Panc1 (cell line): Measurements from ENCODE around the gene C9orf78. TPM values are rescaled to one million over a fixed set of nuclear protein-coding genes. Genes with fewer than 3 reads are reported as not detected.

Experiments
- ATAC-seq: fragments of 200-7000 bp; cut with Tn5 transposase; 2 replicates; pipeline ENCODE4 v1.9.1; 2020; ENCODE audit warnings: mild to moderate bottlenecking, moderate library complexity
- BruUV-seq: library from RNA; stranded (reverse); fragments of 400-500 nt; replicated peaks from 2 replicates; lab custom pipeline; 2021; lab: Mats Ljungman, UMichigan
- CTCF ChIA-PET: fragments of 300-600 bp; sonication (Branson Sonifier 250); formaldehyde crosslinking; loops from one replicate; lab custom pipeline; 2022; ENCODE audit warnings: antibody characterized with exemption; lab: Charles Lee
- POLR2A ChIA-PET: fragments of 300-600 bp; sonication (Branson Sonifier 250); formaldehyde crosslinking; loops from one replicate; lab custom pipeline; 2022; ENCODE audit warnings: antibody characterized with exemption; lab: Charles Lee
- DNase-seq: peaks from one replicate; pipeline ENCODE4 v3.0.0-alpha.2; 2010; ENCODE audit warnings: low read depth, low spot score
- H3K27ac ChIP-seq: 2 replicates; pipeline ENCODE4 v1.5.1; 2011; ENCODE audit warnings: mild to moderate bottlenecking, low read length, inconsistent platforms
- H3K27me3 ChIP-seq: fragments of 200-500 bp; sonication (Bioruptor generic); 2 replicates; pipeline ENCODE4 v1.6.0; 2014; ENCODE audit warnings: low read length, inconsistent platforms; ENCODE audit not compliant: control insufficient read depth, insufficient read depth
- H3K36me3 ChIP-seq: fragments of 200-500 bp; sonication (Bioruptor generic); 2 replicates; pipeline ENCODE4 v1.5.1; 2014; ENCODE audit warnings: inconsistent platforms, mild to moderate bottlenecking, low read length, moderate library complexity; ENCODE audit not compliant: control insufficient read depth, insufficient read depth
- H3K4me1 ChIP-seq: 2 replicates; pipeline ENCODE4 v1.5.1; 2011; ENCODE audit warnings: inconsistent platforms, mild to moderate bottlenecking, low read length, moderate library complexity; ENCODE audit not compliant: control insufficient read depth, insufficient read depth
- H3K4me3 ChIP-seq, 2 experiments: 2 replicates each; pipeline ENCODE4 v1.5.1; 2011 to 2012; ENCODE audit warnings: low read depth in 2 of 2, low read length in 2 of 2, mild to moderate bottlenecking in 2 of 2, inconsistent platforms in 1 of 2, moderate library complexity in 1 of 2
- H3K9me3 ChIP-seq: fragments of 200-500 bp; sonication (Bioruptor generic); 2 replicates; pipeline ENCODE4 v1.5.1; 2014; ENCODE audit warnings: low read depth, mild to moderate bottlenecking, inconsistent platforms, low read length, moderate library complexity; ENCODE audit not compliant: control insufficient read depth, insufficient read depth
- CTCF ChIP-seq: fragments of 450-650 bp; IDR thresholded peaks from 2 replicates; pipeline ENCODE4 v1.5.1; 2017; ENCODE audit warnings: mild to moderate bottlenecking
- POLR2AphosphoS5 ChIP-seq: IDR thresholded peaks from 2 replicates; pipeline ENCODE4 v1.6.1; 2012; ENCODE audit warnings: mild to moderate bottlenecking, low read depth, low read length, moderate library complexity
- SIN3A ChIP-seq: IDR thresholded peaks from 2 replicates; pipeline ENCODE4 v1.6.1; 2012; ENCODE audit warnings: low read depth, mild to moderate bottlenecking, low read length, moderate library complexity, borderline replicate concordance; ENCODE audit not compliant: insufficient read depth
- TCF7L2 ChIP-seq: IDR thresholded peaks from 2 replicates; pipeline ENCODE4 v1.6.1; 2011; ENCODE audit warnings: mild to moderate bottlenecking, low read depth, low read length, inconsistent platforms
- in situ Hi-C: cut with HindIII; loops from 2 replicates; pipeline ENCODE4 v1.10.0; 2016; ENCODE audit warnings: low sequenced_read_pairs, low pct_unique_long_range_greater_than_20kb
- intact Hi-C: fragments of 100-400 bp; cut with micrococcal nuclease; formaldehyde crosslinking; loops from one replicate; pipeline ENCODE4 v1.10.0; 2022; ENCODE audit not compliant: unreplicated experiment
- total RNA-seq: library from RNA; stranded (reverse); gene quantifications from one replicate; pipeline ENCODE4 v1.2.1, GENCODE V29; 2021; ENCODE audit not compliant: unreplicated experiment
- TF ChIP-seq, protein P1 (sequence below), 2 experiments: IDR thresholded peaks; 2 replicates each; pipeline ENCODE4 v1.6.1; 2011 to 2012; ENCODE audit warnings: low read depth in 2 of 2, control low read depth in 1 of 2, low read length in 1 of 2, mild to moderate bottlenecking in 1 of 2, moderate library complexity in 1 of 2; ENCODE audit not compliant: insufficient read depth in 1 of 2

Gene C9orf78
- total RNA-seq, 1 experiment from 2014 or later: 33.6 TPM

GRCh38 chr9:129850821-129851550 lies 15.9 kb upstream of the C9orf78 start:
- Histone ChIP-seq H3K4me1 (no peaks in the 10 kb centered on the region), H3K27ac (no peak overlapping the region), H3K36me3 (no peaks in the 10 kb centered on the region), H3K27me3 (no peaks in the 10 kb centered on the region), H3K4me3 (no peak overlapping the region), H3K9me3 (no peaks in the 10 kb centered on the region)
- POLR2A ChIA-PET: no interaction called here
- CTCF ChIA-PET: interaction anchor here (0.7 kb wide), 1 partner anchor 8 kb away, joined by 13 read pairs; no protein-coding TSS in a partner anchor
- intact Hi-C loops: no loop called here
- DNase-seq: no peak
- no TSS peak for BruUV-seq
- ATAC-seq: no peak
- in situ Hi-C loops: no loop called here
- TF ChIP-seq SIN3A: no peak
- TF ChIP-seq CTCF: no peak
- no peak for TF ChIP-seq POLR2AphosphoS5
- TF ChIP-seq, protein P1, sequence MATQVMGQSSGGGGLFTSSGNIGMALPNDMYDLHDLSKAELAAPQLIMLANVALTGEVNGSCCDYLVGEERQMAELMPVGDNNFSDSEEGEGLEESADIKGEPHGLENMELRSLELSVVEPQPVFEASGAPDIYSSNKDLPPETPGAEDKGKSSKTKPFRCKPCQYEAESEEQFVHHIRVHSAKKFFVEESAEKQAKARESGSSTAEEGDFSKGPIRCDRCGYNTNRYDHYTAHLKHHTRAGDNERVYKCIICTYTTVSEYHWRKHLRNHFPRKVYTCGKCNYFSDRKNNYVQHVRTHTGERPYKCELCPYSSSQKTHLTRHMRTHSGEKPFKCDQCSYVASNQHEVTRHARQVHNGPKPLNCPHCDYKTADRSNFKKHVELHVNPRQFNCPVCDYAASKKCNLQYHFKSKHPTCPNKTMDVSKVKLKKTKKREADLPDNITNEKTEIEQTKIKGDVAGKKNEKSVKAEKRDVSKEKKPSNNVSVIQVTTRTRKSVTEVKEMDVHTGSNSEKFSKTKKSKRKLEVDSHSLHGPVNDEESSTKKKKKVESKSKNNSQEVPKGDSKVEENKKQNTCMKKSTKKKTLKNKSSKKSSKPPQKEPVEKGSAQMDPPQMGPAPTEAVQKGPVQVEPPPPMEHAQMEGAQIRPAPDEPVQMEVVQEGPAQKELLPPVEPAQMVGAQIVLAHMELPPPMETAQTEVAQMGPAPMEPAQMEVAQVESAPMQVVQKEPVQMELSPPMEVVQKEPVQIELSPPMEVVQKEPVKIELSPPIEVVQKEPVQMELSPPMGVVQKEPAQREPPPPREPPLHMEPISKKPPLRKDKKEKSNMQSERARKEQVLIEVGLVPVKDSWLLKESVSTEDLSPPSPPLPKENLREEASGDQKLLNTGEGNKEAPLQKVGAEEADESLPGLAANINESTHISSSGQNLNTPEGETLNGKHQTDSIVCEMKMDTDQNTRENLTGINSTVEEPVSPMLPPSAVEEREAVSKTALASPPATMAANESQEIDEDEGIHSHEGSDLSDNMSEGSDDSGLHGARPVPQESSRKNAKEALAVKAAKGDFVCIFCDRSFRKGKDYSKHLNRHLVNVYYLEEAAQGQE (IDR thresholded peaks at IDR 0.05; ENCODE audit: insufficient read depth in 1 of 2, low read depth in 2 of 2, low read length in 1 of 2): no peak
- TF ChIP-seq TCF7L2: no peak

DNA sequence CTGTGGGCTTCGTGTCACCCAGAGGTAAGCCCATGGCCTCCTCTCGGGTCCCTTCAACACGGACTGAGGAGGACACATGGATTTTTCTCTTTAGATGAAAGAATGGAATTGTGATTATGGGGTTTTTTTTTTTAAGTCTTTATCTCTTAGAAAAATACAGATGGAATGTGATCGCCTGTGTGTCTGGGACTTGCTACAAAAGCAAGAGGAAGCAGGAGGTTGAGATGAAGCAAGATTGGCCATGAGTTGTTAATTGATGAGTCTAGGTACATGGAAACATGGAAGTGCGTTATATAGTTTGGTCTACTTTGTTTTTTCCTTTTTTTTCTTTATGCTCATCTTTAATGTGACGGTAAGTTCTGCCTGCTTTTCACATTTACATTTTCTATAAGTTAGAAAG lies 14.8 kb upstream of the C9orf78 start:
- no peak for TF ChIP-seq POLR2AphosphoS5
- no peak for TF ChIP-seq TCF7L2
- TF ChIP-seq, protein P1 (IDR thresholded peaks at IDR 0.05; ENCODE audit: insufficient read depth in 1 of 2, low read depth in 2 of 2, low read length in 1 of 2): no peak
- TF ChIP-seq CTCF: no peak
- TF ChIP-seq SIN3A: no peak
- Histone ChIP-seq H3K4me1 (no peaks in the 10 kb centered on the region), H3K9me3 (no peaks in the 10 kb centered on the region), H3K27ac (no peak overlapping the region), H3K36me3 (no peaks in the 10 kb centered on the region), H3K4me3 (no peak overlapping the region), H3K27me3 (no peaks in the 10 kb centered on the region)
- no peak for ATAC-seq
- intact Hi-C loops (no loop called here), in situ Hi-C loops (no loop called here)
- no peak for DNase-seq
- CTCF ChIA-PET: no interaction called here
- BruUV-seq: no TSS peak
- POLR2A ChIA-PET: no interaction called here
